Gastrocnemius medialis (tissue), 4 donors: ENCODE data around the gene RFTN1. TPM values are rescaled to one million over a fixed set of nuclear protein-coding genes. Genes with fewer than 3 reads are reported as not detected.

Source experiments
- ATAC-seq, 2 donors: fragments of 150-250 bp; one replicate each; pipeline ENCODE4 v1.9.1; 2016
- DNase-seq, 2 donors: peaks; one replicate each; pipeline ENCODE4 v3.0.0-alpha.2; 2019
- H3K27ac ChIP-seq, 4 donors: fragments of 200-600 bp; sonication (generic); 1 replicate in 1 of 4; 2 replicates in 3 of 4; pipeline ENCODE4 v1.5.1; 2016 to 2018; ENCODE audit warnings: mild to moderate bottlenecking in 2 of 4, moderate library complexity in 1 of 4
- H3K27me3 ChIP-seq, 3 donors: fragments of 200-600 bp; sonication (generic) in 2 of 3; 1 replicate in 1 of 3; 2 replicates in 2 of 3; pipeline versions ENCODE4 v1.5.1 to v1.6.0; 2016 to 2019; ENCODE audit warnings: mild to moderate bottlenecking in 1 of 3, moderate library complexity in 1 of 3
- H3K36me3 ChIP-seq, 2 donors: fragments of 200-600 bp; sonication (generic) in 1 of 2; one replicate each; pipeline ENCODE4 v1.5.1; 2017 to 2018
- H3K4me1 ChIP-seq, 2 donors: fragments of 200-600 bp; sonication (generic) in 1 of 2; one replicate each; pipeline ENCODE4 v1.5.1; 2016 to 2017; ENCODE audit warnings: mild to moderate bottlenecking in 2 of 2
- H3K4me3 ChIP-seq, 4 donors: fragments of 200-600 bp; sonication (generic) in 3 of 4; 1 replicate in 1 of 4; 2 replicates in 3 of 4; pipeline ENCODE4 v1.5.1; 2016 to 2019; ENCODE audit warnings: mild to moderate bottlenecking in 2 of 4
- H3K9me3 ChIP-seq, 3 donors: fragments of 200-600 bp; sonication (generic) in 2 of 3; 1 replicate in 1 of 3; 2 replicates in 2 of 3; pipeline ENCODE4 v1.5.1; 2016 to 2019
- CTCF ChIP-seq, 5 experiments: fragments of 450-650 bp in 3 of 5; fragments of 200-600 bp in 2 of 5; sonication (generic) in 2 of 5; IDR thresholded peaks in 4 of 5; conservative IDR thresholded peaks in 1 of 5; 1 replicate in 4 of 5; 2 replicates in 1 of 5; pipeline ENCODE4 v1.5.1; 2016 to 2019; ENCODE audit warnings: antibody characterized with exemption in 5 of 5, mild to moderate bottlenecking in 3 of 5, moderate library complexity in 3 of 5
- POLR2A ChIP-seq, 2 donors: fragments of 450-650 bp; IDR thresholded peaks; one replicate each; pipeline ENCODE4 v1.6.1; 2017; ENCODE audit warnings: antibody characterized with exemption in 2 of 2, mild to moderate bottlenecking in 2 of 2, moderate library complexity in 2 of 2
- in situ Hi-C, 4 donors: fragments of 200-750 bp; cut with MboI; loops; one replicate each; pipeline versions ENCODE4 v1.15.0 to v1.8.0; 2017; ENCODE audit warnings: low sequenced_read_pairs in 4 of 4
- intact Hi-C: fragments of 100-400 bp; cut with DNase I; formaldehyde crosslinking; loops from one replicate; pipeline ENCODE4 v1.15.1; 2023; ENCODE audit warnings: low total_unique reads
- total RNA-seq, 4 donors: library from RNA; depleted of rRNA; stranded (reverse); fragments of >200 nt; gene quantifications; one replicate each; pipeline versions ENCODE4 v1.1.0 to v1.2.3, GENCODE V29; 2016

RFTN1 gene
- total RNA-seq, 4 donors from 2014 or later = 10.7 to 22.8 (median 11.7) TPM

GRCh38 chr3:16449369-16449768 is 64.1 kb downstream of the RFTN1 start:
- no peak for ATAC-seq
- peak overlapping the region in 2 of 4 donors; percentile 6 to 54 for H3K27ac ChIP-seq

GRCh38 chr3:16448639-16449070 is 64.8 kb downstream of the RFTN1 start:
- in situ Hi-C loops (no loop called here), intact Hi-C loops (no loop called here)
- TF ChIP-seq POLR2A (IDR thresholded peaks at IDR 0.05) (no peak), CTCF (IDR thresholded peaks at IDR 0.05 in 4 of 5, conservative IDR thresholded peaks at IDR 0.05 in 1 of 5) (no peak)
- DNase-seq (peak; percentile 63 to 67), ATAC-seq (peak; percentile 73 to 82)
- H3K4me1 ChIP-seq = peaks cover 0 to 21% of the 10 kb centered on the region in 2 donors
- H3K27me3 ChIP-seq = no peaks in the 10 kb centered on the region
- H3K4me3 ChIP-seq = no peak overlapping the region
- peak overlapping the region; percentile 19 to 59 (median 52) for H3K27ac ChIP-seq
- no peaks in the 10 kb centered on the region for H3K36me3 ChIP-seq
- no peaks in the 10 kb centered on the region for H3K9me3 ChIP-seq

More at GRCh38 chr3:16449369-16449768, 64.1 kb downstream of the RFTN1 start:
- no peak for DNase-seq
- H3K36me3 ChIP-seq = no peaks in the 10 kb centered on the region
- intact Hi-C loops (no loop called here), in situ Hi-C loops (no loop called here)
- no peak overlapping the region for H3K4me3 ChIP-seq
- H3K4me1 ChIP-seq = peaks cover 0 to 21% of the 10 kb centered on the region in 2 donors
- TF ChIP-seq POLR2A (IDR thresholded peaks at IDR 0.05) (no peak), CTCF (IDR thresholded peaks at IDR 0.05 in 4 of 5, conservative IDR thresholded peaks at IDR 0.05 in 1 of 5) (no peak)
- no peaks in the 10 kb centered on the region for H3K9me3 ChIP-seq
- H3K27me3 ChIP-seq = no peaks in the 10 kb centered on the region

- intact Hi-C loops = no loop called here
- H3K27me3 ChIP-seq = no peaks in the 10 kb centered on the region
- H3K4me1 ChIP-seq = peaks cover 0 to 21% of the 10 kb centered on the region in 2 donors
- TF ChIP-seq CTCF (IDR thresholded peaks at IDR 0.05 in 4 of 5, conservative IDR thresholded peaks at IDR 0.05 in 1 of 5) = no peak
- TF ChIP-seq POLR2A (IDR thresholded peaks at IDR 0.05) = no peak
- H3K36me3 ChIP-seq = no peaks in the 10 kb centered on the region
- no peak for ATAC-seq
- no peaks in the 10 kb centered on the region for H3K9me3 ChIP-seq
- H3K27ac ChIP-seq = no peak overlapping the region
- in situ Hi-C loops = no loop called here
- DNase-seq = no peak
- no peak overlapping the region for H3K4me3 ChIP-seq
Observed at GRCh38 chr3:16447135-16447534, 66.4 kb downstream of the RFTN1 start.

GRCh38 chr3:16444344-16444743 is 69.2 kb downstream of the RFTN1 start:
- no peak overlapping the region for H3K27ac ChIP-seq
- no peaks in the 10 kb centered on the region for H3K9me3 ChIP-seq
- intact Hi-C loops = no loop called here
- H3K4me1 ChIP-seq = peaks cover 12 to 34% of the 10 kb centered on the region in 2 donors
- ATAC-seq = no peak
- H3K36me3 ChIP-seq = no peaks in the 10 kb centered on the region
- TF ChIP-seq CTCF (IDR thresholded peaks at IDR 0.05 in 4 of 5, conservative IDR thresholded peaks at IDR 0.05 in 1 of 5) (no peak), POLR2A (IDR thresholded peaks at IDR 0.05) (no peak)
- DNase-seq = no peak
- no peak overlapping the region for H3K4me3 ChIP-seq
- in situ Hi-C loops = no loop called here
- H3K27me3 ChIP-seq = no peaks in the 10 kb centered on the region

GRCh38 chr3:16442730-16443129 is 70.8 kb downstream of the RFTN1 start:
- peaks cover 12 to 24% of the 10 kb centered on the region in 2 donors for H3K4me1 ChIP-seq
- H3K36me3 ChIP-seq = no peaks in the 10 kb centered on the region
- TF ChIP-seq POLR2A (IDR thresholded peaks at IDR 0.05) = no peak
- TF ChIP-seq CTCF (IDR thresholded peaks at IDR 0.05 in 4 of 5, conservative IDR thresholded peaks at IDR 0.05 in 1 of 5) = no peak
- no peak for ATAC-seq
- H3K27me3 ChIP-seq = no peaks in the 10 kb centered on the region
- no peaks in the 10 kb centered on the region for H3K9me3 ChIP-seq
- intact Hi-C loops (no loop called here), in situ Hi-C loops (no loop called here)
- no peak overlapping the region for H3K27ac ChIP-seq
- no peak overlapping the region for H3K4me3 ChIP-seq
- no peak for DNase-seq
